GM18870 (cell line): ENCODE results near the gene PFN3.

Experiments
- ATAC-seq: cut with Tn5 transposase; IDR thresholded peaks from one replicate; pipeline ENCODE4 v1.9.1; 2021; ENCODE audit warnings: moderate library complexity; ENCODE audit not compliant: unreplicated experiment

Gene PFN3, protein sequence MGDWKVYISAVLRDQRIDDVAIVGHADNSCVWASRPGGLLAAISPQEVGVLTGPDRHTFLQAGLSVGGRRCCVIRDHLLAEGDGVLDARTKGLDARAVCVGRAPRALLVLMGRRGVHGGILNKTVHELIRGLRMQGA

DNA sequence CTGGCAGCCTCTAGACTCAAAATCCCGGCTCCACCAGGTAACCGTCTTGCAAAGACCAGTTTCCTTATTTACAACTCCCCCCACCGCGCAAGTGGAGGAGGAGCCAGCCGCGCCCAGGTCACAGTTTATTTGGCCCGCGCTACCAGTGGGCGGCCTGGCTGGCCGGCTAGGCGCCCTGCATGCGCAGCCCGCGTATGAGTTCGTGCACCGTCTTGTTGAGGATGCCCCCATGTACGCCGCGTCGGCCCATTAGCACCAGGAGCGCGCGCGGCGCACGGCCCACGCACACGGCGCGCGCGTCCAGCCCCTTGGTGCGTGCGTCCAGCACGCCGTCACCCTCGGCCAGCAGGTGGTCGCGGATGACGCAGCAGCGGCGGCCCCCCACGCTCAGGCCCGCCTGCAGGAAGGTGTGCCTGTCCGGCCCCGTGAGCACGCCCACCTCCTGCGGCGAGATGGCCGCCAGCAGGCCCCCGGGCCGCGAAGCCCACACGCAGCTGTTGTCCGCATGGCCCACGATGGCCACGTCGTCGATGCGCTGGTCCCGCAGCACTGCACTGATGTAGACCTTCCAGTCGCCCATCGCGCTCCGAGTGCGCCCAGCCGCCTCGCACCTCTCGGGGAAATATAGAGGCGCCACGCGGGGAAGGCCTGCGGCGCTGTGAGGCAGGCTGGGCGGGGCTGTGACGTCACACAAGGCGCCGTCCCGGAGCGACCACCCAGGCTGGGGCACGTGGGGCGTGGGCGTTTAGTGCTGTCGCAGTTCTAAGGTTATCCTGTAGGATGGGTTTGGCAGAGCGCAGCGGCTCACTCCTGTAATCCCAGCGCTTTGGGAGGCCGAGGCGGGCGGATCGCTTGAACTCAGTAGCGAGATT, at the start of gene PFN3:
Gene PFN3 (minus strand): TSS at position 665 of the 872 bp plus-strand sequence. CDS start 85 bp downstream, at position 580.
- no peak for ATAC-seq

DNA sequence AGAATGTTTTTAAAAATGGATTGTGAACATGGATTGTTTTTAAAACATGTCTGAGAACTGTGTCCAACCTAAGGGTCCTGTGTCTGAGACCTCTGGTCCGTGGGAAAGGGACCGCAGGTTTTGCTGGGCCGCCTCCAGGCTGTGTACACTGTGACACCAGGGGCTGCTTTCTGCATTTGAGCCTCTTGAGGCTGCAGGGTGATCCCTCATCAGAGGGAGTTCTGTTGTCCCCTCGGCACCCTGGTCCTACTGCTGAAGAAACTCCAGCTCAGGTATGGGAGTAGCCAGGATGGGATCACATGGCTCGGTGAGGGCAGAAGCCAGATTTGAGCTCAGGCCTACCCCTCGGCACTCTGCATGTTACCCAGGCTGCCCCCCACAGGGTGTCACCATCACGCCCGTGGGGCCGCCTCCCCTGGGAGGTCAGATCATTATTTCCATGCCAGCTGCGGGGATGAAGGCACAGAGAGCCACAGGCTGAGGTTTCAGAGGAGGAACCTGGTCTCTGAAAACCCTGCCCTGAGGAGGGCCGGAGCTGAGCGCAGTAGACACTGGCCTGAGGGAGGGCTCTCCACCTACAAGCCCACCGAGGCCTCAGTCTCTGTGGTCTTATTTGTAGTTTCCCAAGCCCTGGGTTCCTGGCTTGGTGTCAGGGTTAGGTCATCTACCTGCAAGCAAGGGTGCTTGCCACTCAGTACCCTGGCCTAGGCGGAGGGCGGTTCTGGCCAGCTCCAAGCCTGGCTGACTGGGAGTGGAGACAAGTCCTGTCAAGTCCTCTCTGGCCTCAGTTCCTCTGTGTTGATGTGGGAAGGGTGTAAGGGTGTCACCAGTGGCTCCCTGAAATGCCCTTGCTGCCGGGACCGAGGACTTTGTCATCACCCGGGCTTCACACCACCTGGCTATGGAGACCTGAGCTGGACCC, 48.9 kb upstream of the PFN3 start:
- ATAC-seq, result no peak

DNA sequence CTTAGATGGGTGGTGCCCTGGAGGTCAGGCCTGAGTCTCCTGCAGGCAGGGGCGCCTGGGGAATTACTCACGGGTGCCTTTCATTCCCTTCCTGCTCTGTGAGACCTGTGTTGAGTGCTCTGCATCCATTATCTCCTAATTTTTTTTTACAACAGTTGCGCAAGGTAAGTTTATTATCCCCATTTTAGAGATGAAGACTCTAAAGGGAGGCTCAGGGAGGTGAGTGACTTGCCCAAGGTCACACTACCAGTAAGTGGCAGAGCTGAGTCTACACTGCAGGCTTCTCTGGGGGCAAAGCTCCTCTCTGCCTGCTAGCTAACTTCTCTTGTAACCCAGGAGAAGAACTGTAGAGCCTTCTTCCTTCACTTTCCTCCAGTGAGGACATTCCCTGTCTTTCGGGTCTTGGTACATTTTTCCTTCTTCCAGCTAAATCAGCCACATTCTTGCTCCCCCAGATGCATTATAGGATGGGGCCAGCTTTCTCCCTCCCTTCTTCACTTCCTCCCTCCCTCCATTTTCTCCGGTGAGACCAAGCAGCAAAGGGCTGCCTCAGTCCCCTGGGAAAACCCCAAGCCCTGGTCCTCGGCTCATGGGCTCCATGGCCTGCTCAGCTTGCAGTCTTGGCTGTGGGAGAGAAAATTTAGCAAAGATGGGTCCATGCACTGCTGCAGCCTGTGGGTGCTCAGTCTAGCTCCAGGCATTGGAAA, 47.9 kb upstream of the PFN3 start:
- ATAC-seq, result no peak

DNA sequence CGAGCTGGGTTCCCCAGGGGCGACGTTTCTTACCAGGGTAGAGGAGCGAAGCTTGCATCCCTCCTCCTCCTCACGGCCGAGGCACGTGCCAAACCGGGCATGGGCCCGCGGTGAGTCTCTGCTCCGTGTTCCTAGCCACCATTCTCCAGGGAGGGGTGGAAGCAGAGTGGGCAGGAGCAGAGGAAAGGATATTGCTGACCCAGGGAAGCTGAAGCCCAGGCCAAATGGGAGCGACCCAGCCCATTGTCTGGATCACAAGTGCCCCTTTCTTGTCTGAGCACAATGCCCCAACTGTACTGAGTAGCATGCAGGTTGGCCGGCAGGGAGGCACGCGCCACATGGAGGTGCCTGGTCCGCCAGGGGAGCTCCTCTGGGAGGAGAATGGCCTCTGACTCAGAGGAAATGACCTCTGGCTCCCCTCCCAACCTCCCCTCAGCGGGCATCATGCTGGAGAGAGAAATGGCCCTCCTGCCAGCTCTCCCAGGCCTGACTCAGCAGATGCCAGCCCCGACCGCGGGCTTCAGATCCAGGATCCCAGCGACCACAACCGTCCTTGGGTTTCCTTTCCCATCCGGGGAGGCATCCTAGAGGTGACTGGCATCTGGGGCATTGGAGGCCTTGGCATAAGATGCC, 47.3 kb upstream of the PFN3 start:
- no peak for ATAC-seq

DNA sequence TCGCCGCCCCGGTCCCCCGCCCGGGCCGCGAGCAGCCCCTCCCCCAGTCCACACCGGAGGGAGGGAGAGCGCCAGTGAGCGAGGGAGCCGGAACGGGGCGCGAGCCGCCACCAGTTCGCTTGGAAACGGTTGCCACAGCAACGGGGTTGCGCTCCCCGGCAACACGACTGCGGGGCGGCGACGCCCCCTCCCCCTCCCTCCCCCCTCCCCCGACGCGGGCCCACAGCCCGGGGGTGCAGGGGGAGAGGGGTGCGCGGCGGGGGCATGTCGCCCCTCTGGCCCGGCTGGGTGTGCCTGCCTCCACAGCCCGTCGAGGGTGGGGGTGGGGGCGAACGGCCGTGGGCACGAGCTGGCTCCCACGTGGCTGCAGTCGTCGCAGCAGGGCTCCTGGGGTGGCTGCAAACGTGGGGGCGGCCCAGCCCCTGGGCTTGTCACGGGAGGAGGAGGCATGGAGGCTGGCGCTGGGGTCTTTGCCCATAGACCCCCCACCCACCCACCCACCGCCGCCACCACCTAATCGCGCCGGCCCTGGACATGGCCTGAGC, 46.7 kb upstream of the PFN3 start:
- ATAC-seq, result no peak

DNA sequence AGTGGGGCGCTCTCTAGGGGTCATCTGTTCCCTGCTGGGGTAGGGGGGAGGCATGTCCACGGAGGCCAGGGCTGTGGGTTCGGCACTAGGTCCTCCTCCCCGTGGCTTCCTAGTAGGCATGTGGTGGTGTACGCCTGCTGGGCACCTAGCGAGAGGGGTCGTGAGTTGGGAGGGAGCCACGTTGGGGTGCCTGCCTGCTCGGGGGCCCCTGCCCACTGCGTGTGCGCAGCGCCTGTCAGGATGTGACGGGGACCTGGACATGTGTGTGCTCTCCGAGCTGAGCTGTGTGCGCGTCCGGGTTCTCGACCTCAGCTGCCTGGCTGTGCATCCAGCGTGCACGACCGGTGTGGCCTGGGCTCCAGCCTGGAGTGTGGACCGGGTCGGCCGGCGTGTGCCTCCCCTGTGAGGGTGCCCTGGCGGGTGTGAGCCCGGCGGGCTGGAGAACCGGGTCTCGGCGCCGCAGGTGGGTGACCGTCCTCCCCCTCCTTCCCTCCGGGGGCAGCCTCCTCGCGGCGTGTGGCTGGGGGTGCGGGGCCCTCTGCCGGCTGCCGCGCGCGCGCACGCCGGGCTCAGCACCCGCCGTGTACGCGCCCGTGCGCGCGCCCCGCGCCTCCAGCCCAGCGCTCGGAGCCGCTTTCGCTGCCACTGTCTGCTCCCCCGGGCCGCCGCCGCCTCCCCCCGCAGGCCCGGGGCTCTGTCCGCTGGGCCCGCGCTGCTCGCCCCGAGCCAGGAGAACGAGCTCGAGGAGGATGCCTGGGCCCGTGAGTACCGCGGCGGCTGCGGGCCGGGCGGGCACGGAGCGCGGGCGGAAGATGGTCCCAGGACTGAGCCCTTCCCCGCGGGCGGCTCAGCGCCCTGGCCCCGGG, 46.0 kb upstream of the PFN3 start, which contains the start of gene PRR7:
Gene PRR7 (plus strand): TSS at position 615 of the 866 bp plus-strand sequence. CDS start 8,254 bp downstream, outside the sequence.
- no peak for ATAC-seq

DNA sequence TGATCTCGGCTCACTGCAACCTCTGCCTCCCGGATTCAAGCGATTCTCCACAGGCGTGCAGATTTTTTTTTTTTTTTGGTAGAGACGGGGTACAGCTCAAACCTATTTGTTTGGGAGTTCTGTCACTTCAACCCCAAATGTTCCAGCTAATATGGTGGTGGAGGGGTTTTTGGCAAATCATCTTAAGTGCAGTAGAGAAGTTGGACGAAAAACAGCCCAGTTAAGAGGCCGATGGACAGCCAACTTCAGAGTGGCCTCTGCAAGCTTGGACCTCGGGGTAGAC, 45.4 kb upstream of the PFN3 start:
- no peak for ATAC-seq

DNA sequence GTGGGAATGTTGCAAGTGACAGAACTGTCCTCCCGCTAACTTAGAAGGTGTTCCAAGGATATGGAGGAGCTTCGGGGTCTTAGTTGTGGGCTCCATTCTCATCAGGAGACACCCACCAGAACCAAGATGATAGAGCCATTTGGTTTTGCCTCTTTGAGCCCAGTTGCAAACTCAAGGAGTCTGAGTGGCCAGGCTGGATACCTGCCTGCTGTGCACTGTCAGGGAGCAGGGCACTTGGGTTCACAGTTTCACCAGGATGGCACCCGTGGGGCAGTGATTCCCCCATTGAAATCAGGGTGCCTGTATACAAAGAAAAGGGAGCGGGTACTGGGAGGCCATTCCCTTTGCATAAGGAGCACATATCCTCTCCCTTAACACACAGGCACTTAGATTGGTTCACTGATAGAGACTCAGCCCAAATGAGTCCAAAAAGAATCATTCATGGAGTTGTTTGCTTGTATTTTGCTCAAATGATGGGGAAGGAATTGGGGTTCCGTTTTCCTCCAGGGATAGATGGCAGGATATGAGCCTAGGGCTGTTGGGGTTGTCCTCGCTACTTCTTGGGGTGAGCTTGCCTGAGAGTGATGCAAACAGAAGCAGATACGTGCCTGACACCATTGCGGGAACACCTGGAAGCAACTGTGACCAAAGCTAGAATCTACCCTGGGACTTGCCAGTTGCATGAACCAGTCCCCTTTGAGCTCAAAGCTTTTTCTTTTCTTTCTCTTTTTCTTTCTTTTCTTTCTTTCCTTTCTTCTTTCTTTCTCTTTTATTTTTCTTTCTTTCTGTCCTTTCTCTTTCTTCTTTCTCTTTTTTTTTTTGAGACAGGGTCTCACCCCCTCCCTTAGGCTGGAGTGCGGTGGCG, 44.8 kb upstream of the PFN3 start:
- ATAC-seq, result no peak

DNA sequence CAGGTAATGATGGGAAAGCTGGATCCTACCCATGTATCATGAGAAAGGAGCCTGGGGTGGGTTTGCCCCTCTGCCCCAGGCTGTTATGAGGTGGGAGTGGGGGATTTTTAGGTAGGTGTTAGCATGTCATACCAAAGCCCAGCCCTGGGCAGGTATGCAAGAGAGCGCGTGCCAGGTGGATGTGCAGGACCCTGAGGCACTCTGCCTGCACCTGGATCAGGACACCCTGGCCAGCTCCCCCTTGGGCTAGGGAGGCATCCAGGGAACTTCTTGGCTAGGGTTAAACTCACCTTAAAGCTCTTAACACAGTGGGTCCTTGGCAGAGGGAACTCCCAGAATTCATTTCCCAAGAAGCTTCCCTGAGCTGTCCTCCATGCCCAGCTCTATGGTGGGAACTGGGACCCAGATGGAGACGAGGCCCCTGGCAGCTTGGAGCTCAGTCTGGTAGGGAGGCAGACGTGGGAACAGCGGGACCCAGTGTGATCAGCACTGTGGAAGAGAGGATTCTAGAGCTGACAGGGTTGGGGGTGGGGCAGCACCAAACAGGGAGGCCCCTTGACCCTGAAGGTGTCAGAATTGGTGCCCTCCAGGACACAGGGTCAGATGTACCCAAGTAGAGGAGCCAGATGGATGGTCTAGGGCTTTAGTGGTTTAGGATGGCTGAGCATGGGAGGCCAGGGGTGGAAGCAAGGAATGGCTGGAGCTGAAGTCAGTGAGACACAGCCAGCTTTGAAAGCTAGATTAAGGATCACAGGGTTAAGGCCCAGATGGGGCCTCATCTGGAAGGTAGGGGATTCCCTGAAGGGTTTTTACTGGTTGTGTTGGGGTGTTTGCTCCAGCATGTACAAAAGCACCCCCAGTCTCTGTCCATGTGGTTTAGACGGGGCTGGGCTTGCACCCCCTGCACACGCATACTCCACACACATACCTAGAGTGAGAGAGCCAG, 43.9 kb upstream of the PFN3 start:
- no peak for ATAC-seq

DNA sequence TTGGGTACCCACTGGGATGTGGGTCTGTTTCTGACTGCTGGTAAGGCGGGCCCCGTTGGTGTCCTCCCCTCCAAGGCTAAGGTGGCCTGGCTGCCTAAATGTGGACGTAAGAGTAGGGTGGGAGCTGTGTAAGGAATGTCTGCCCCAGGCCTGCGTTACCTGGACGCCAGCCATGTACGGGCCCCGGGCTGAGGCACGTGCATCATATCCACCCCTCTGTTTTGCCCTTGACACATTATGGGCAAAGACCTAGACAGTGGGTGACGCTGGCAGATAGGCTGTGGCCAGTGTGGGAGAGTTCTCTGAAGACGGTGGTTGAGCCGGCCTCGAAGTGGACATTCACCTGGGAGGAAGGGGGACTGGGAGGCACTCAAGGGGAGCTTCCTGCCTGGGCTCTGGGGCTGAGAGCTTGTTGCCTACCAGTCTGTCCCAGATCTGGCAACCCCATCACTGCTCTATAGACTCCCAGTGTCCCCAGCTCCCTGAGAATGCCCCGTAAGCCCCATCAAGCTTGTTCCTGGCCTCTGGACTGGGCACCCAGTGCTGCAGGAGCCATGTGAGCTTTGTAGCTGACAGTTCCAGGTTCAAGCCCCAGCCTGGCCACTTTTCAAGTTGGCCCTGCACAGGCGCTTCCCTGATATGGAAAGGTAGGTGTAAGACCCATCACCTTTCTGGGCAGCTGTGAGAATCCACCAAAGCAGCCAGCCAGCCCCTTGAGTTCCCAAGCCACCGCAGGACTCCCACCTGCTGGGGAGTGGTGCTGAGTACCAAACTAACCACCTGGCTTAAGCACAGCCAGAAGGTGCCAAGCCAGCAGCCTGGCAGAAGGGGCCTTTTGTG, 42.9 kb upstream of the PFN3 start:
- ATAC-seq, result no peak

DNA sequence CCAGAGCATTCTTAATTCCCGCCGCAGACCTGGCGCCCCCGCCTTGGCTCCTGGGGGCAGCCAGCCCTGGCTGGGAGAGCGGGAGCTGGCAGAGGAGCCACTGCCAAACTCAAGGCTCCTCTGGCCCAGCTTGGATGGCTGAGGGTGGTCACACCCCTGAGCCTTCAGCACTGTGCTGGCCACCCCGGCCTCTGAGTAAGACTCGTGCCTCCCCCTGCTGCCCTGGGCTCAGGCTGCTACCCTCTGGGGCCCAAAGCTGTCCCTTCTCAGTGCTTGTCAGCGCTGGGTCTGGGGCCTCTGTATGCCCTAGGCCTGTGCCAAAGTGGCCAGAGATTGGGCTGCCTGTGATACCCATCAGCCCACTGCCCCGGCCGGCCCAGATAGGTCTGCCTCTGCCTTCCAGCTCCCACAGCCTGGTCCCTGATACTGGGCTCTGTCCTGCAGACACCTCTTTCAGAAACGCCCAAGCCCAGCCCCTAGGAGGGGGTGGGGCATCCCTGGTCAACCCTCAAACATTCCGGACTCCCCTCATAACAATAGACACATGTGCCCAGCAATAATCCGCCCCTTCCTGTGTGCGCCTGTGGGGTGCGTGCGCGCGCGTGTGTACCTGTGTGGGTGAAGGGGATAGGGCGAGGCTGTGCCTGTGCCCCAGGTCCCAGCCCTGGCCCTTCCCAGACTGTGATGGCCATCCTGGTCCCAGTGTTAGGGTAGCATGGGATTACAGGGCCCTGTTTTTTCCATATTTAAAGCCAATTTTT, 41.8 kb upstream of the PFN3 start:
- ATAC-seq, result no peak

DNA sequence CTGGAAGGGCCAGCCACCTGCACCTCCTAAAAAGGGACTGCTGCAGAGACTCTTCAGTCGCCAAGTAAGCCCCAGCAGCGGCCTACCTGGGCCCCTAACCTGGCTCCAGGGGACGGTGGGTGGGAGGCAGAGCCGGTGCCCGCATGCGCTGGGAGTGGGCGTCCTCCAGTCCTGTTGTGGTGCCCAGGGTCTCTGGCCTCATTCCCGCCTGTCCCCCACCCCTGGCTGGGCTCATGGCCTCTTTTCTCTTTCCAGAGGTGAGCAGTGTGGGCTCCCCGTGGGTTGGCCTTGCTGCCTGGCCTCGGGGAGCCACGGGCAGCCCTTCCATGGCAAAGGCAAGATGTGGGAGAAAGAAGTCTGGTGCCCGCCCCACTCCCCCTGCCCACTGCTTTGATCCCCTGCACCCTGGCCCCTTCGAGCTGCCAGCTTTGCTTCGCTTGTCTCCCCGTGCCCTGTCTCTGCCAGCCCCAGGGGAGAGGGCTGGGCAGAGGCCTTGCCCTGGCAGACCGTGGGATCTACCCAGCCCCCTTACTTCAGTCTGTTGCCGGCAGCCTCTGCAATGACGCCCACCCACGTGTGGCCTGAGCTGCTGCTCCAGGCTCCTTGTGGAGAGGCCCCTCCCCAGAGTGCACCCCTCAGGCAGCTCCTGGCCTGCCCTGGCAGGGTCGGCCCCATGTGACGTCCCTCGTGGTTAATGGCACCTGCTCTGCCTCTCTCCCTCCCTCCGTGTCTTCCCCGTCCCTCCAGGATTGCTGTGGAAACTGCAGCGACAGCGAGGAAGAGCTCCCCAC, 40.7 kb upstream of the PFN3 start:
- no peak for ATAC-seq

DNA sequence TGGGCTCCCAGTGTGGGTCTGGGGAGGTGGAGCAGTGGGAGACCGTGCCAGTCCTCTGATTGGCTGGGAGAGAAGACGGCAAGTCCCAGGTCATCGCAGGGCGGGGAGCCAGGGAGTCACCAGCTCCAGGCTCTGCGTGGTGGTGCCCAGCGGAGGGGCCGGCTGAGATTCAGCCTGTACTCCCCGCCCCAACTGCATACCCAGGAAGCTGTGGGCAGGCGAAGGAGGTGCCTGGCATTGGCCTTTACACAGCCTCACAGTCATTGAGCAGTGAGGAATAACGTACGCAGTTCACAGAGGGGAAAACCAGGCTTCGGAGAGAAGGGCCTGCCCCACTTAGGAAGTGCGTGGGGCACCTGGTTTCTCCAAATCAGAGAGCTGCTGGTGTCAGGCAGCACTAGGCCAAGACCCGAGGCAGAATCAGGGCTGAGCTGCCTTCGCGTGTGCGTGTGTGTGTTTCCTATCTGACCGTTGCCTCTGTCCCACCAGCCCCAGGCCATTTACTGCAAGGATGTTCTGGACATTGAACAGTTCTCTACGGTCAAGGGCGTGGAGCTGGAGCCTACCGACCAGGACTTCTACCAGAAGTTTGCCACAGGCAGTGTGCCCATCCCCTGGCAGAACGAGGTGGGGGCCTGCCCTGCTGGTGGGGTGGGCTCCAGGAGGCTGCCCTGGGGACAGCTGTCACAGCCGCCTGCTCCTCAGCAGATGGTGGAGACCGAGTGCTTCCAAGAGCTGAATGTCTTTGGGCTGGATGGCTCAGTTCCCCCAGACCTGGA, 39.9 kb upstream of the PFN3 start:
- no peak for ATAC-seq

DNA sequence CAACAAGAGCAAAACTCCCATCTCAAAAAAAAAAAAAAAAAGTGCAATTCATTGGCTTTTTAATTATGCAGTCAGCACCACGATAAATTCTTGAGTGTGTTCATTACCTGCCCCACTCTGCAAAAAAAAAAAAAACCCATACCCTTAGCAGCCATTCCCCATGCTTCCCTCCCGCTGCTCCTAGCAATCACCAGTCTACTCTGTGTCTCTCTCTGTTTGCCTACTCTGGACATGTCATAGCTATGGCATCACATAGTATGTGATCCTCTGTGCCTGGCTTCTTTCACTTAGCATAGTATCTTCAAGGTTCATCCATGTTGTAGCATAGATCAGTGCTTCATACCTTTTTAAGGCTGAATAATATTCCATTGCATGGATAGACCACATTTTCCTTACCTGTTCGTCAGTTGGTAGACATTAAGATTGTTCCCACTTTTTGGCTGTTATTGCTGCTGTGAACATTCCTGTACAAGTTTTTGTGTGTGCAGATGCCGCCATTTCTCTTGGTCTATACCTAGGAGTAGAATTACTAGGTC, 39.1 kb upstream of the PFN3 start:
- no peak for ATAC-seq
